Stimulated activated naive B cell treated with anti-CD40 and anti-IgM and Interleukin-4, amounts not matched to agents 10 μg/mL and 1 μg/mL and 100 μg/mL, for 72 hours (primary cell): ENCODE results near the gene SPDEF.

ENCODE experiments used
- ATAC-seq, 2 donors: fragments of 150-1000 bp; cut with Tn5 transposase; replicated peaks; 2 replicates each; pipeline ENCODE4 v1.10.0; 2021; ENCODE audit warnings: moderate library complexity in 1 of 2
- DNase-seq: peaks from one replicate; pipeline ENCODE4 v3.0.0; 2021
- H3K27ac Mint-ChIP-seq: one replicate; pipeline ENCODE4 v1.8.0; 2022; ENCODE audit warnings: mild to moderate bottlenecking, mixed read lengths
- H3K27me3 Mint-ChIP-seq, 2 donors: one replicate each; pipeline ENCODE4 v1.8.0; 2022; ENCODE audit warnings: mixed read lengths in 2 of 2
- H3K36me3 Mint-ChIP-seq, 2 donors: one replicate each; pipeline ENCODE4 v1.8.0; 2022; ENCODE audit warnings: mixed read lengths in 2 of 2, mild to moderate bottlenecking in 1 of 2
- H3K4me1 Mint-ChIP-seq, 2 donors: one replicate each; pipeline ENCODE4 v1.8.0; 2022; ENCODE audit warnings: mixed read lengths in 2 of 2, mild to moderate bottlenecking in 1 of 2
- H3K4me3 Mint-ChIP-seq, 2 donors: one replicate each; pipeline ENCODE4 v1.8.0; 2022; ENCODE audit warnings: mild to moderate bottlenecking in 2 of 2, mixed read lengths in 2 of 2, moderate library complexity in 1 of 2
- H3K9me3 Mint-ChIP-seq, 2 donors: one replicate each; pipeline ENCODE4 v1.8.0; 2022; ENCODE audit warnings: mixed read lengths in 2 of 2, mild to moderate bottlenecking in 1 of 2

SPDEF gene

DNA sequence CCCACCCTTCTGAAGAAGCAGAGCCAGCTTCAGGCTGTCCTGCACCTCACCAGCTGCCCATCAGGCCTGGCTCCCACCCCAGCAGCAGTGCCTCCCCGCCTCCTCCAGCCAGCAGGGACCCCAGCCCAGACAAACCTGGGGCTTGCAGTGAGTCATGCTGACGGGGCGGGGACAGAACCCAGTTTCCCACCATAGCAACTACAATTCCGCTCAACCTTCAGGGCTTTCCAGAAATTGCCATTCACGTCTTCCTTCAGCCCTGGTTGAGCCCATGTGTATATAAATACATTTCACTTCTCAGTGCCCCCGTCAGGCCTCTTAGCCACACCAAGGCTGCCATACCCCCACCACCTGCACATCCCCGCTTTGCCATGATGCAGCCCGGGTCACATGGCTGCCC, 4.4 kb downstream of the SPDEF start:
- H3K4me3 Mint-ChIP-seq: no peak overlapping the region
- H3K4me1 Mint-ChIP-seq: peaks cover 10 to 11% of the 10 kb centered on the region in 2 donors
- H3K9me3 Mint-ChIP-seq: no peaks in the 10 kb centered on the region
- H3K27ac Mint-ChIP-seq: no peak overlapping the region
- no peaks in the 10 kb centered on the region for H3K36me3 Mint-ChIP-seq
- DNase-seq (no peak), ATAC-seq (no peak)
- peaks cover 5 to 15% of the 10 kb centered on the region in 2 donors for H3K27me3 Mint-ChIP-seq

GRCh38 chr6:34549804-34550202, 6.3 kb downstream of the SPDEF start:
- DNase-seq: no peak
- Mint-ChIP-seq H3K9me3 (no peaks in the 10 kb centered on the region), H3K27me3 (peaks cover 5 to 15% of the 10 kb centered on the region in 2 donors), H3K4me1 (peaks cover 10 to 11% of the 10 kb centered on the region in 2 donors), H3K4me3 (no peak overlapping the region), H3K36me3 (no peaks in the 10 kb centered on the region), H3K27ac (no peak overlapping the region)
- no peak for ATAC-seq

DNA sequence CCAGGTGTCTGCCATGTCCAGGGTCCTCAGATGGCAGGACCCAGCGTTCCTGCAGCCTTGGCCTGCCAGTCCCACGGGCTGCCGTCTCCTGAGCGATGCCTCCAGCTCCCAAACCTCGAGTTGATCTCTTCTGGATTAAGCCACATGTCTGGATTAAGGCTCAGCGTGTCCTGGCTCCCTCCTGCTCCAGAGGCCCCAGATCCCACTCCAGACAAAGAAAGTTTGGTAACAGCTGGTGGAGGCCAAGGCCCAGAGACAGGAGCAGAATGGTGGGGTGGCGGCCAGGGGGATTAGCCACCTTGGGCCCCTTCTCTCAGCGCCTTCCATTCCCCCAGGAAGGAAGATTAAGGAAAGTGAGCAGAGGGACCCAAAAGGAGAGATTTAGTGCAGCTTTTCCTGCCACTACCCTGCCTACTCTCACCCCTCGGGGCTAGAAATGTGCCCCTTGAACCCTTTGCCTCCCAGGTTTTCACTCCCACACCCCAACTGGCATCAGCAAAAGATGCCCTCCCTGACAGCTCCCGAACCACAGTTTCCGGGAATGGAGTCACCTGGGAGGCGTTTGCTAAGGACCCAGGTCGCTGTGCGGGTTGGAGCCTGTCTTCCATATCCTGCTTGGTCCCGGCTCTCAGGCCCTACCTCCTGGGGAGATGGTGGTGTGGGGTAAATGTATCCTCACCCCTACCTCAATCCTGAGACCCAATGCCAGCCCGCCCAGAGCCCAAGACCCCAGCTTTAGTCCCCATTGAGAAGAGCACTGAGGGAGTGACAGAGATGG, 6.9 kb downstream of the SPDEF start:
- ATAC-seq (no peak), DNase-seq (no peak)
- Mint-ChIP-seq H3K36me3 (no peaks in the 10 kb centered on the region), H3K4me1 (peaks cover 10 to 11% of the 10 kb centered on the region in 2 donors), H3K27me3 (peaks cover 5 to 15% of the 10 kb centered on the region in 2 donors), H3K27ac (no peak overlapping the region), H3K4me3 (no peak overlapping the region), H3K9me3 (no peaks in the 10 kb centered on the region)

GRCh38 chr6:34547701-34548644, 8.2 kb downstream of the SPDEF start:
- Mint-ChIP-seq H3K9me3 (no peaks in the 10 kb centered on the region), H3K4me1 (peaks cover 0 to 3% of the 10 kb centered on the region in 2 donors), H3K36me3 (no peaks in the 10 kb centered on the region), H3K4me3 (no peak overlapping the region), H3K27ac (no peak overlapping the region), H3K27me3 (peaks cover 5 to 15% of the 10 kb centered on the region in 2 donors)
- DNase-seq (no peak), ATAC-seq (no peak)

- Mint-ChIP-seq H3K9me3 (no peaks in the 10 kb centered on the region), H3K27me3 (peaks cover 5% of the 10 kb centered on the region in 2 donors), H3K27ac (no peak overlapping the region), H3K4me3 (no peak overlapping the region), H3K36me3 (no peaks in the 10 kb centered on the region), H3K4me1 (peaks cover 0 to 3% of the 10 kb centered on the region in 2 donors)
- ATAC-seq: no peak
- no peak for DNase-seq
Observed at GRCh38 chr6:34546551-34547321, 9.4 kb downstream of the SPDEF start.

DNA sequence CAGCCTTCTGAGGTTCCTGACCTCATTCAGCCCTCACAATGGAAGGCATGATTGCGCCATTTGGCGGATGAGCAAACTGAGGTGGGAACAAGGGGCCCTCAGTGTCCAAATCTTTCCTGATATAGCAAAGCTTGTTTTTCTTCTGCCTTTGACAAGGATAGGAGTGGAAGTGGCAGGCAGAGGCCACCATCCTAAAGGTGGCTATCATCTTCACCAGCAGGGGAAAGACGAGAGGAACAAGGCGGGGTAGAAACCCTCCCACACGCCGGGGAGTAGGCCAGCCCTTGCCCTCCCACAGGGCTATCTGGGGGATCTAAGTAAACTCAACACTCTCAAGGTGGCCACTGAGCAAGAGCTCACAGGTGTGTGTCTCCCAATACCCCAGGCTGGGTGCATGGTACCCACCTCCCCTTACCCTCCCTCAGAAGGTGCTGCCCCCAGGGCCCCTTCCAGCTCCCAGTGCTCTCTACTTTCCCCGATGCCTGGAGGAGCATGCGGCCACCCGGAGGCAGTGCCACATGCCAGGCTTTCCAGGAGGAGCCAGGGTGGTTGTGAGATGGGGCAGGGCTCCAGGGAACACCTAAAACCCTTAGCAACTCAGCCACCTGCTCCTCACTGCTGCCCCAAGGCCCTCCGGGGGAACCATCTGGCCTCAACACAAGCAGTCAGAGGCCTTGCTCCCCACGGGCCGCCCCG, 11.2 kb downstream of the SPDEF start:
- no peaks in the 10 kb centered on the region for H3K4me1 Mint-ChIP-seq
- DNase-seq (no peak), ATAC-seq (no peak)
- H3K27ac Mint-ChIP-seq: no peak overlapping the region
- no peaks in the 10 kb centered on the region for H3K27me3 Mint-ChIP-seq
- H3K4me3 Mint-ChIP-seq: no peak overlapping the region
- no peaks in the 10 kb centered on the region for H3K9me3 Mint-ChIP-seq
- no peaks in the 10 kb centered on the region for H3K36me3 Mint-ChIP-seq

DNA sequence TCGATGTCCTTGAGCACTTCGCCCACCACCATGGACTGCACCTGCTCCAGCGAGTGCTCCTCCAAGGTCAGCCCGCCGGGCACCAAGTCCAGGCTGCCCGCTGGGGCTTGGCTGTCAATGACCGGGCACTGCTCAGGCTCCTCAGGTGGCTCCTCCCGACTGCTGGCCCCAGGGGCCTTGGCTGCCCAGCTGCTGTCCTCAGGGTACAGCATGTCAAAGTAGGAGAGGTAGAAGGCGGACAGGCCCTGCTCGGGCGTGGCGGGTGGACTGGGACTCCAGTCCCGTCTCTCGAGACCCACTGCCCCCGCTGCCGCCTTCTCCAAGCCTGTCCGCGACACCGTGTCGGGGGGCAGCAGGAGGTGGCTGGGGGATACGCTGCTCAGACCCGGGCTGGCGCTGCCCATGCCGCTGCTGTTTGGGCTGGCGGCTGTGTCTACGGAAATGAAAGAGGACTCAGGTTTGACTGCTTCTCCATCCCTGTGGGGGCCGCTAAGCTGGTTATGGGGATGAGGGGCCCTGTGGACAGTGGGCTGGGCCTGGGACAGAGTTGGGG, 12.0 kb downstream of the SPDEF start:
- Mint-ChIP-seq H3K9me3 (no peaks in the 10 kb centered on the region), H3K27me3 (no peaks in the 10 kb centered on the region), H3K27ac (no peak overlapping the region), H3K36me3 (no peaks in the 10 kb centered on the region), H3K4me3 (no peak overlapping the region), H3K4me1 (no peaks in the 10 kb centered on the region)
- DNase-seq: no peak
- ATAC-seq: no peak

DNA sequence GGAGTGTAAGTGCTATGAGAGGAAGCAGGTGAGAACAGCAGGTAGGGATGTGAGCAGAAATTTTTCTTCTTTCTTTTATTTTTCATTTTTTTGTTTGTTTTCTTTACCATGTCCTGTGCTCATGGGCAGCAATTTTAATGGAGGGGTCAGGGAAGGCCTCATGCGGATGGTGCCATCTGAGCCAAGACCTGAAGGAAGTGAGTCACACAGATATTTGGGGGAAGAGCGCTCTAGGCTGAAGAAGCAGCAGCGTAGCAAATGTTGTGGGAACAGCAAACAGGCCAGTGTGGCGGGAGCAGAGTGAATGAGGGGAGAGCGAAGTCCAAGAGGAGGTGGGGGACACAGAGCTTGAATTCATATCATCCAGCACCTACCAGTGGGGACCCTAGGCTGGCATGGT, 12.7 kb downstream of the SPDEF start:
- Mint-ChIP-seq H3K27me3 (no peaks in the 10 kb centered on the region), H3K4me3 (no peak overlapping the region), H3K9me3 (no peaks in the 10 kb centered on the region), H3K36me3 (no peaks in the 10 kb centered on the region), H3K27ac (no peak overlapping the region), H3K4me1 (no peaks in the 10 kb centered on the region)
- ATAC-seq (no peak), DNase-seq (no peak)

GRCh38 chr6:34540841-34541240, 15.3 kb downstream of the SPDEF start:
- Mint-ChIP-seq H3K36me3 (no peaks in the 10 kb centered on the region), H3K27me3 (no peaks in the 10 kb centered on the region), H3K9me3 (no peaks in the 10 kb centered on the region), H3K4me1 (no peaks in the 10 kb centered on the region), H3K4me3 (no peak overlapping the region), H3K27ac (no peak overlapping the region)
- DNase-seq (no peak), ATAC-seq (no peak)

- H3K36me3 Mint-ChIP-seq: no peaks in the 10 kb centered on the region
- no peak for ATAC-seq
- no peaks in the 10 kb centered on the region for H3K27me3 Mint-ChIP-seq
- H3K4me1 Mint-ChIP-seq: no peaks in the 10 kb centered on the region
- H3K27ac Mint-ChIP-seq: no peak overlapping the region
- no peak overlapping the region for H3K4me3 Mint-ChIP-seq
- no peak for DNase-seq
- no peaks in the 10 kb centered on the region for H3K9me3 Mint-ChIP-seq
Observed at GRCh38 chr6:34540222-34540621, 15.9 kb downstream of the SPDEF start.

- no peak overlapping the region for H3K4me3 Mint-ChIP-seq
- no peak overlapping the region for H3K27ac Mint-ChIP-seq
- H3K36me3 Mint-ChIP-seq: no peaks in the 10 kb centered on the region
- no peaks in the 10 kb centered on the region for H3K4me1 Mint-ChIP-seq
- ATAC-seq: no peak
- no peaks in the 10 kb centered on the region for H3K9me3 Mint-ChIP-seq
- DNase-seq: no peak
- no peaks in the 10 kb centered on the region for H3K27me3 Mint-ChIP-seq
Observed at GRCh38 chr6:34539181-34539580, 16.9 kb downstream of the SPDEF start.

DNA sequence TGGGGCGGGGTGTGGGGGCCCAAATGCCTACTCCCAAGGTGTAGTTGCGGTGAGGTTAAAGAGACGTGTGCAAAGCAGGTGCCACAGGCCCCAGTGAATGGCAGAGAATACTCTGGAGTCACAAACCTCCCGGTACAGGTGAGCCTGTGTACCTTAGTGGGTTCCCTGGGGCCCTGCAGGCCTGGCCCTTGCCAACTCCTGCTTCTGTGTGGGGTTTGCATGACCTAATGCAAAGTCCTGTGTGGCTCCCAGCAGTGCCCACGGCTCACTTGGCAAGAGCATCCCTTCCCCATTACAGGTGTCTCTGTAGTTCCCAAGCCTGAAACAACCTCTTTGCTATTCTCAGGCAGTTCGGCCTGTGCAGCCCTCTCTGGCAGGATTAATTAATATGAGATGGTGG, 17.5 kb downstream of the SPDEF start:
- no peak for DNase-seq
- no peak for ATAC-seq
- Mint-ChIP-seq H3K4me3 (no peak overlapping the region), H3K9me3 (no peaks in the 10 kb centered on the region), H3K36me3 (no peaks in the 10 kb centered on the region), H3K27ac (no peak overlapping the region), H3K4me1 (no peaks in the 10 kb centered on the region), H3K27me3 (no peaks in the 10 kb centered on the region)

GRCh38 chr6:34537922-34538550, 18.1 kb downstream of the SPDEF start:
- ATAC-seq (no peak), DNase-seq (no peak)
- H3K9me3 Mint-ChIP-seq: no peaks in the 10 kb centered on the region
- H3K4me3 Mint-ChIP-seq: no peak overlapping the region
- no peaks in the 10 kb centered on the region for H3K4me1 Mint-ChIP-seq
- H3K27ac Mint-ChIP-seq: no peak overlapping the region
- no peaks in the 10 kb centered on the region for H3K27me3 Mint-ChIP-seq
- H3K36me3 Mint-ChIP-seq: no peaks in the 10 kb centered on the region
